ENCODE data around the gene EMILIN1.

DNA sequence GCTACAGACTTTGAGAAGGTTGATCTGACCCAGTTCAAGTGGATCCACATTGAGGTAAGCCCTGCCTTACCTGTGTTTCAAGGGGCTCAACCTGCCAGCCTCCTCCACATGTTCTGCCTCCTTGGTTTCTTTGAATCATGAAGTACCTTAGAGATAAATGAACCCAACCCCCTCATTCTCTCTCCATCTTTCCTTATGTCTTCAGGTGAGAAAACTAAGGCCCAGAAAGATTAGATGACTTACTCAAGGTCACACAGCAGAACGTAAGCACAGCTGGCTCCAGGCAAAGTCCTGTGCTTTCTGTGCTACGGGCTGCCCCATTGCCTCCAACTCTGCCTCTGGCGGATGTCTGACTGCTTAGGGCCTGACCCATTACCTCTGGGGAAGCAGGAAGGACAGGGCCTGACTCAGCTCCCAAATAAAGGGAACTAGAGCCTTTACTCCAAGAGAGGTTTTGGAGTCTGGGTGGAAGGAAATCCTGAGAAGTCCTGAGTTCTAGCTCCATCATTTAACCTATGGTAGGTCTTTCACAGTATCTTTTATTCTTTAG lies 18.4 kb downstream of the EMILIN1 start:
- no peak for TF ChIP-seq EZH2 (IDR thresholded peaks at IDR 0.05; ENCODE audit: borderline replicate concordance, low read length)
- TF ChIP-seq, protein P1, sequence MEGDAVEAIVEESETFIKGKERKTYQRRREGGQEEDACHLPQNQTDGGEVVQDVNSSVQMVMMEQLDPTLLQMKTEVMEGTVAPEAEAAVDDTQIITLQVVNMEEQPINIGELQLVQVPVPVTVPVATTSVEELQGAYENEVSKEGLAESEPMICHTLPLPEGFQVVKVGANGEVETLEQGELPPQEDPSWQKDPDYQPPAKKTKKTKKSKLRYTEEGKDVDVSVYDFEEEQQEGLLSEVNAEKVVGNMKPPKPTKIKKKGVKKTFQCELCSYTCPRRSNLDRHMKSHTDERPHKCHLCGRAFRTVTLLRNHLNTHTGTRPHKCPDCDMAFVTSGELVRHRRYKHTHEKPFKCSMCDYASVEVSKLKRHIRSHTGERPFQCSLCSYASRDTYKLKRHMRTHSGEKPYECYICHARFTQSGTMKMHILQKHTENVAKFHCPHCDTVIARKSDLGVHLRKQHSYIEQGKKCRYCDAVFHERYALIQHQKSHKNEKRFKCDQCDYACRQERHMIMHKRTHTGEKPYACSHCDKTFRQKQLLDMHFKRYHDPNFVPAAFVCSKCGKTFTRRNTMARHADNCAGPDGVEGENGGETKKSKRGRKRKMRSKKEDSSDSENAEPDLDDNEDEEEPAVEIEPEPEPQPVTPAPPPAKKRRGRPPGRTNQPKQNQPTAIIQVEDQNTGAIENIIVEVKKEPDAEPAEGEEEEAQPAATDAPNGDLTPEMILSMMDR (conservative IDR thresholded peaks at IDR 0.05 in 1 of 2, IDR thresholded peaks at IDR 0.05 in 1 of 2; ENCODE audit: extremely low read depth in 1 of 2, insufficient read depth in 1 of 2, low read depth in 1 of 2, low read length in 2 of 2) = no peak

Measured in mammary epithelial cell (primary cell).